Testis (tissue), 3 donors: Measurements from ENCODE around the gene PCBP3. TPM values are rescaled to one million over a fixed set of nuclear protein-coding genes. Genes with fewer than 3 reads are reported as not detected.

Experiments used
- DNase-seq: peaks from one replicate; pipeline ENCODE4 v3.0.0-alpha.2; 2019
- H3K27ac ChIP-seq, 2 donors: fragments of 200-600 bp; sonication (generic); one replicate each; pipeline ENCODE4 v1.5.1; 2019
- H3K27me3 ChIP-seq: fragments of 200-600 bp; sonication (generic); one replicate; pipeline ENCODE4 v1.5.1; 2019
- H3K36me3 ChIP-seq: fragments of 200-600 bp; sonication (generic); one replicate; pipeline ENCODE4 v1.5.1; 2017; ENCODE audit warnings: low read depth; ENCODE audit errors: missing control alignments
- H3K4me1 ChIP-seq: fragments of 200-600 bp; sonication (generic); one replicate; pipeline ENCODE4 v1.5.1; 2019
- H3K4me3 ChIP-seq, 2 donors: fragments of 200-600 bp; sonication (generic); one replicate each; pipeline ENCODE4 v1.5.1; 2017 to 2019
- H3K9me3 ChIP-seq: fragments of 200-600 bp; sonication (generic); one replicate; pipeline ENCODE4 v1.5.1; 2017
- CTCF ChIP-seq, 3 experiments: fragments of 450-650 bp in 2 of 3; fragments of 200-600 bp in 1 of 3; sonication (generic) in 1 of 3; IDR thresholded peaks; one replicate each; pipeline ENCODE4 v1.5.1; 2016 to 2019; ENCODE audit warnings: antibody characterized with exemption in 3 of 3, mild to moderate bottlenecking in 2 of 3, moderate library complexity in 1 of 3
- POLR2A ChIP-seq: fragments of 450-650 bp; IDR thresholded peaks from one replicate; pipeline ENCODE4 v1.6.1; 2017; ENCODE audit warnings: antibody characterized with exemption, mild to moderate bottlenecking, moderate library complexity
- WGBS, 2 donors: methylation state at CpG; one replicate each; pipeline ENCODE4 v1.1.5; 2018; 5-methylcytosine and 5-hydroxymethylcytosine counted together
- intact Hi-C: fragments of 100-400 bp; cut with DNase I; formaldehyde crosslinking; loops from one replicate; pipeline ENCODE4 v1.15.1; 2023; ENCODE audit warnings: low total_unique reads
- polyA plus RNA-seq: library from polyadenylated mRNA; stranded (reverse); fragments of 350-450 nt; fragmentation: Illumina TruSeq; extraction: RNeasy Lipid Tissue Mini Kit (QIAGEN cat#74804); gene quantifications from one replicate; pipeline ENCODE4 v1.2.3, GENCODE V29; 2014; ENCODE audit warnings: low read depth, low replicate concordance; ENCODE audit not compliant: insufficient read depth
- total RNA-seq, 2 donors: library from RNA; depleted of rRNA; stranded (reverse); fragments of >200 nt; gene quantifications; one replicate each; pipeline ENCODE4 v1.2.3, GENCODE V29; 2016

The PCBP3 gene
- total and polyA plus RNA-seq, 3 donors from 2014 or later, result 35.7 to 58.3 (median 38.0) TPM

- intact Hi-C loops, result no loop called here
- Histone ChIP-seq H3K4me3 (no peak overlapping the region), H3K27ac (no peak overlapping the region), H3K9me3 (no peaks in the 10 kb centered on the region), H3K36me3 (no peaks in the 10 kb centered on the region), H3K4me1 (peaks cover 2% of the 10 kb centered on the region), H3K27me3 (no peaks in the 10 kb centered on the region)
- DNase-seq, result no peak
- TF ChIP-seq POLR2A (no peak), CTCF (IDR thresholded peaks at IDR 0.05) (no peak)
- WGBS, 2 donors, result 56 to 70% methylated on average over 2 to 3 of the region's 5 CpGs
Measured at GRCh38 chr21:45910155-45910547, 266.6 kb downstream of the PCBP3 start.

- no peak for TF ChIP-seq CTCF (IDR thresholded peaks at IDR 0.05)
- TF ChIP-seq POLR2A, result no peak
- Histone ChIP-seq H3K36me3 (no peaks in the 10 kb centered on the region), H3K27ac (no peak overlapping the region), H3K9me3 (no peaks in the 10 kb centered on the region), H3K27me3 (no peaks in the 10 kb centered on the region), H3K4me3 (no peak overlapping the region), H3K4me1 (peaks cover 2% of the 10 kb centered on the region)
- DNase-seq, result peak; percentile 49
- WGBS, 2 donors, result 78 to 86% methylated on average over 17 to 25 of the region's 28 CpGs
- intact Hi-C loops, result no loop called here
Measured at GRCh38 chr21:45910548-45911221, 267.2 kb downstream of the PCBP3 start.

GRCh38 chr21:45911806-45912325 lies 268.3 kb downstream of the PCBP3 start:
- peaks cover 2% of the 10 kb centered on the region for H3K4me1 ChIP-seq
- H3K4me3 ChIP-seq, result no peak overlapping the region
- no peaks in the 10 kb centered on the region for H3K9me3 ChIP-seq
- H3K36me3 ChIP-seq, result no peaks in the 10 kb centered on the region
- 94 to 96% methylated on average over 14 to 15 of the region's 15 CpGs for WGBS, 2 donors
- no peak overlapping the region for H3K27ac ChIP-seq
- intact Hi-C loops, result no loop called here
- DNase-seq, result no peak
- TF ChIP-seq POLR2A (no peak), CTCF (IDR thresholded peaks at IDR 0.05) (no peak)
- no peaks in the 10 kb centered on the region for H3K27me3 ChIP-seq

- no peak overlapping the region for H3K27ac ChIP-seq
- H3K4me3 ChIP-seq, result no peak overlapping the region
- intact Hi-C loops, result no loop called here
- H3K27me3 ChIP-seq, result no peaks in the 10 kb centered on the region
- no peaks in the 10 kb centered on the region for H3K9me3 ChIP-seq
- peaks cover 2% of the 10 kb centered on the region for H3K4me1 ChIP-seq
- 73 to 87% methylated on average over 6 to 16 of the region's 16 CpGs for WGBS, 2 donors
- no peak for TF ChIP-seq CTCF (IDR thresholded peaks at IDR 0.05)
- no peak for TF ChIP-seq POLR2A
- H3K36me3 ChIP-seq, result no peaks in the 10 kb centered on the region
- no peak for DNase-seq
Measured at GRCh38 chr21:45912611-45913417, 269.3 kb downstream of the PCBP3 start.
